Measurements from ENCODE around the gene C19orf12.

GRCh38 chr19:29727906-29728305 is 12.8 kb upstream of the C19orf12 start:
- TF ChIP-seq TARDBP (IDR thresholded peaks at IDR 0.05) (no peak), FOXM1 (IDR thresholded peaks at IDR 0.05; ENCODE audit: borderline replicate concordance) (no peak), PKNOX1 (IDR thresholded peaks at IDR 0.05) (no peak), NFRKB (IDR thresholded peaks at IDR 0.05) (no peak), SUZ12 (IDR thresholded peaks at IDR 0.05) (no peak), FOXA1 (IDR thresholded peaks at IDR 0.05) (no peak)
